Smooth muscle cell (in vitro differentiated cells): ENCODE results near the gene PARD3B. TPM values are rescaled to one million over a fixed set of nuclear protein-coding genes. Genes with fewer than 3 reads are reported as not detected.

ENCODE experiments used
- DNase-seq: peaks from one replicate; lab custom pipeline; 2025; ENCODE audit not compliant: unreplicated experiment; lab: John Stamatoyannopoulos, UW
- H2AFZ ChIP-seq: fragments of 200-600 bp; sonication (generic); 2 replicates; pipeline ENCODE4 v1.6.0; 2016; ENCODE audit warnings: antibody characterized with exemption, low read depth, mild to moderate bottlenecking
- H3F3A ChIP-seq: fragments of 200-600 bp; sonication (generic); 2 replicates; pipeline ENCODE4 v1.6.0; 2017; ENCODE audit warnings: antibody characterized with exemption, low read depth
- H3K27ac ChIP-seq: fragments of 200-600 bp; sonication (generic); 2 replicates; pipeline ENCODE4 v1.5.1; 2016; ENCODE audit warnings: low read depth, mild to moderate bottlenecking
- H3K27me3 ChIP-seq: fragments of 200-600 bp; sonication (generic); 2 replicates; pipeline ENCODE4 v1.6.1; 2016; ENCODE audit warnings: low read depth, mild to moderate bottlenecking
- H3K36me3 ChIP-seq: fragments of 200-600 bp; sonication (generic); 2 replicates; pipeline ENCODE4 v1.5.1; 2016; ENCODE audit warnings: low read depth
- H3K4me1 ChIP-seq: fragments of 200-600 bp; sonication (generic); 2 replicates; pipeline ENCODE4 v1.5.1; 2016; ENCODE audit warnings: low read depth
- H3K4me2 ChIP-seq: fragments of 200-600 bp; sonication (generic); 2 replicates; pipeline ENCODE4 v1.6.0; 2016; ENCODE audit warnings: mild to moderate bottlenecking
- H3K4me3 ChIP-seq: fragments of 200-600 bp; sonication (generic); 2 replicates; pipeline ENCODE4 v1.5.1; 2016; ENCODE audit warnings: mild to moderate bottlenecking
- H3K79me2 ChIP-seq: fragments of 200-600 bp; sonication (generic); 2 replicates; pipeline ENCODE4 v1.6.0; 2016; ENCODE audit warnings: low read depth, mild to moderate bottlenecking
- H3K9ac ChIP-seq: fragments of 200-600 bp; sonication (generic); 2 replicates; pipeline ENCODE4 v1.6.0; 2016; ENCODE audit warnings: low read depth
- H3K9me3 ChIP-seq: fragments of 200-600 bp; sonication (generic); replicated peaks from 2 replicates; pipeline ENCODE4 v1.5.1; 2016; ENCODE audit warnings: low read depth
- H4K20me1 ChIP-seq: fragments of 200-600 bp; sonication (generic); 2 replicates; pipeline ENCODE4 v1.6.0; 2016; ENCODE audit warnings: low read depth
- WGBS: methylation state at CpG from one replicate; pipeline ENCODE4 v1.1.7; 2016; ENCODE audit warnings: low lambda C conversion rate; 5-methylcytosine and 5-hydroxymethylcytosine counted together
- polyA plus RNA-seq: library from polyadenylated mRNA; unstranded; fragments of >200 nt; fragmentation: Nextera tagmentation; extraction: Ambion mirVana; gene quantifications from 2 replicates; pipeline ENCODE4 v1.2.1, GENCODE V29; 2016
- total RNA-seq: library from RNA; depleted of rRNA; stranded (reverse); fragments of >200 nt; gene quantifications from 2 replicates; pipeline ENCODE4 v1.2.3, GENCODE V29; 2014
- TF ChIP-seq, protein P1 (sequence below): fragments of 200-600 bp; sonication (generic); IDR thresholded peaks from 2 replicates; pipeline ENCODE4 v1.5.1; 2017; ENCODE audit warnings: borderline replicate concordance, mild to moderate bottlenecking, antibody characterized with exemption; ENCODE audit not compliant: insufficient read depth, poor library complexity, severe bottlenecking

PARD3B gene
- total and polyA plus RNA-seq, 2 experiments from 2014 or later = 3.3 to 12.2 TPM

DNA sequence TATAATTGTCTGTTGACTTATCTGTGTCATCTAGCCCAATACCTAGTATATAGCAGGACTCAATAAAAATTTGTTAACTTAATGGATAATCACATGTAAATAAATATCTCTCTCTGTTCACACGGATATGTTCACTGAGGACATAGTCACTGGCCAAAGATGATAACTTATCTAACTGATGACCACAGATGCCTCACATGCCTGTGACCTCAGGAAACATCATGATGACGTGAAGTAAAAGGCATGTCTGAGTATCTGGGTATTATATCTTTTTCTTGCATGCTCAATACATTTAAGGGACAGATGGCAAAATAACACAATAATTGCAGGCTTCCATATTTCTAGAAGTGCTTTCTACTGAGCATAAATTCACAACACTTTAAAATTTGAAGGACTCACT is 41.4 kb upstream of the PARD3B start:
- Histone ChIP-seq H3K4me1 (no peaks in the 10 kb centered on the region), H3K36me3 (no peaks in the 10 kb centered on the region), H3K27ac (no peak overlapping the region), H3K79me2 (no peaks in the 10 kb centered on the region), H3K9me3 (no peaks in the 10 kb centered on the region), H3K4me3 (no peak overlapping the region), H3K4me2 (no peak overlapping the region), H4K20me1 (no peaks in the 10 kb centered on the region), H2AFZ (no peak overlapping the region), H3K9ac (no peak overlapping the region), H3K27me3 (no peaks in the 10 kb centered on the region), H3F3A (no peaks in the 10 kb centered on the region)
- no peak for DNase-seq
- WGBS = 65% methylated on average over 2 of the region's 2 CpGs
- TF ChIP-seq, protein P1, sequence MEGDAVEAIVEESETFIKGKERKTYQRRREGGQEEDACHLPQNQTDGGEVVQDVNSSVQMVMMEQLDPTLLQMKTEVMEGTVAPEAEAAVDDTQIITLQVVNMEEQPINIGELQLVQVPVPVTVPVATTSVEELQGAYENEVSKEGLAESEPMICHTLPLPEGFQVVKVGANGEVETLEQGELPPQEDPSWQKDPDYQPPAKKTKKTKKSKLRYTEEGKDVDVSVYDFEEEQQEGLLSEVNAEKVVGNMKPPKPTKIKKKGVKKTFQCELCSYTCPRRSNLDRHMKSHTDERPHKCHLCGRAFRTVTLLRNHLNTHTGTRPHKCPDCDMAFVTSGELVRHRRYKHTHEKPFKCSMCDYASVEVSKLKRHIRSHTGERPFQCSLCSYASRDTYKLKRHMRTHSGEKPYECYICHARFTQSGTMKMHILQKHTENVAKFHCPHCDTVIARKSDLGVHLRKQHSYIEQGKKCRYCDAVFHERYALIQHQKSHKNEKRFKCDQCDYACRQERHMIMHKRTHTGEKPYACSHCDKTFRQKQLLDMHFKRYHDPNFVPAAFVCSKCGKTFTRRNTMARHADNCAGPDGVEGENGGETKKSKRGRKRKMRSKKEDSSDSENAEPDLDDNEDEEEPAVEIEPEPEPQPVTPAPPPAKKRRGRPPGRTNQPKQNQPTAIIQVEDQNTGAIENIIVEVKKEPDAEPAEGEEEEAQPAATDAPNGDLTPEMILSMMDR = no peak

DNA sequence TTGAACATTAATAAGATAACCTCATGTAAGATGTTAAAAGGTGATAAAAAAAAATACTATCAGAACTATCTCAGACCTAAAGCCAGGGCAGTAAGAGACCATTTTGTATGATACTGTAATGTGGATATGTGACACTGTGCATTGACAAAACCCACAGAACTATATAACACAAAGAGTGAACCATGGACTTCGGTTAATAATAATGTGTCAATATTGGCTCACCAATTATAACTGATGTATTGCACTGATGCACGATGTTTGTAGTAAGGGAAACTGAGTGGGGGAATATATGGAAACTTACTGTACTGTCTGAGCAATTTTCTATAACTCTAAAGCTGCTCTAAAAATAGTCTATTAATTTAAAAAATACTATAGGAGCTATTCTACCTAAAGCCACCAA is 40.7 kb upstream of the PARD3B start:
- TF ChIP-seq, protein P1 = no peak
- no peaks in the 10 kb centered on the region for H3K36me3 ChIP-seq

DNA sequence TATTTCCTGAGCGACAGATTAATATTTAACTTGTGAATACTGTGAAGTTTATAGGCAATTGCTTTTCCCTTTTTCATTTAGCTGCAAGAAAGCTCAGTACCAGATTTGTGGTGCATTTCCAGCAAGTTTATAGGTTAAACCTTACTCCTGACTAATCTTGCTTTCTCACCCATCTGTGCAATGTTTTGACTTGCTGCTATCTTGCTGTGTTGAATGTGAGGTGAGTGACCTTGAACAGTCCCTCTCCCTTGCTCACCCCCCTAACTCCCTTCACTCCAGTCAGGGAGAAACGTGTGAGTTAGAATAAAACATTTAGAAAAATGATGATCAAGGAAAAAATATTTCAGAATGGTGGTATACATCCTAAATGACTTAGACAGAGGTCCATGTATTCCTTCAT is 39.8 kb upstream of the PARD3B start:
- H2AFZ ChIP-seq = no peak overlapping the region
- H3K4me2 ChIP-seq = no peak overlapping the region
- WGBS = 88% methylated on average over 2 of the region's 2 CpGs

More for the DNA sequence above, 40.7 kb upstream of the PARD3B start:
- Histone ChIP-seq H3K9ac (no peak overlapping the region), H3K4me1 (no peaks in the 10 kb centered on the region), H3K4me3 (no peak overlapping the region), H3K79me2 (no peaks in the 10 kb centered on the region), H3K27ac (no peak overlapping the region), H3K9me3 (no peaks in the 10 kb centered on the region), H2AFZ (no peak overlapping the region), H3F3A (no peaks in the 10 kb centered on the region), H3K4me2 (no peak overlapping the region), H4K20me1 (no peaks in the 10 kb centered on the region), H3K27me3 (no peaks in the 10 kb centered on the region)
- 97% methylated on average over 2 of the region's 2 CpGs for WGBS
- no peak for DNase-seq

DNA sequence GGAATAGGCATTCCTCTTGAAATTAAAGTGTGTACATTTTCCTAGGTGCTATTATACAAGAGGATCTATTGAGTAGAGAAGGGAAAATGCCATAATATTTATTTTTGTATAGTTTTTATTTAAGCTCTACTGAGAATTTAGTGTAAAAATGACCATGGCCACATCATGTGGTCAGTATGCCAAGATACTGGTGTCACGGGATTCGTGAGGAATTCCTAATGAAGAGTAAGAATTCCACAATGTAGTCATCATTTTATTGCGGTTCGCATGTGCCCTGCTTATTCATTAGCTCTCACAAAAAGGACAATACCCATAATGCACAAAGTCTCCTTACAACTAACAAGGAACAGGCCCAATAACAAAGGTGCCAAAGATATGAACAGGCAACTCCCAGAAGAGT is 39.3 kb upstream of the PARD3B start:
- Histone ChIP-seq H3K4me3 (no peak overlapping the region), H2AFZ (no peak overlapping the region), H3K79me2 (no peaks in the 10 kb centered on the region), H3K4me2 (no peak overlapping the region), H3K9ac (no peak overlapping the region), H3K4me1 (no peaks in the 10 kb centered on the region), H3K27ac (no peak overlapping the region), H3K9me3 (no peaks in the 10 kb centered on the region), H3F3A (no peaks in the 10 kb centered on the region), H3K36me3 (no peaks in the 10 kb centered on the region), H3K27me3 (no peaks in the 10 kb centered on the region), H4K20me1 (no peaks in the 10 kb centered on the region)
- DNase-seq = no peak
- 66% methylated on average over 4 of the region's 4 CpGs for WGBS
- TF ChIP-seq, protein P1 = no peak

More for the DNA sequence above, 39.8 kb upstream of the PARD3B start:
- no peak overlapping the region for H3K27ac ChIP-seq
- TF ChIP-seq, protein P1 = no peak
- no peaks in the 10 kb centered on the region for H3K79me2 ChIP-seq
- no peaks in the 10 kb centered on the region for H3F3A ChIP-seq
- H3K4me1 ChIP-seq = no peaks in the 10 kb centered on the region
- no peak overlapping the region for H3K9ac ChIP-seq
- H3K4me3 ChIP-seq = no peak overlapping the region
- no peaks in the 10 kb centered on the region for H4K20me1 ChIP-seq
- H3K36me3 ChIP-seq = no peaks in the 10 kb centered on the region
- no peak for DNase-seq
- no peaks in the 10 kb centered on the region for H3K9me3 ChIP-seq
- no peaks in the 10 kb centered on the region for H3K27me3 ChIP-seq
